Purkinje cell (primary cell): Measurements from ENCODE around the gene TMEM125. TPM values are rescaled to one million over a fixed set of nuclear protein-coding genes. Genes with fewer than 3 reads are reported as not detected.

Source experiments
- polyA plus RNA-seq: library from polyadenylated mRNA; unstranded; fragments of >200 nt; fragmentation: Nextera tagmentation; gene quantifications from 2 replicates; pipeline ENCODE4 v1.2.1, GENCODE V29; 2014

Gene TMEM125
- 0.27 TPM in 2 replicates for polyA plus RNA-seq

DNA sequence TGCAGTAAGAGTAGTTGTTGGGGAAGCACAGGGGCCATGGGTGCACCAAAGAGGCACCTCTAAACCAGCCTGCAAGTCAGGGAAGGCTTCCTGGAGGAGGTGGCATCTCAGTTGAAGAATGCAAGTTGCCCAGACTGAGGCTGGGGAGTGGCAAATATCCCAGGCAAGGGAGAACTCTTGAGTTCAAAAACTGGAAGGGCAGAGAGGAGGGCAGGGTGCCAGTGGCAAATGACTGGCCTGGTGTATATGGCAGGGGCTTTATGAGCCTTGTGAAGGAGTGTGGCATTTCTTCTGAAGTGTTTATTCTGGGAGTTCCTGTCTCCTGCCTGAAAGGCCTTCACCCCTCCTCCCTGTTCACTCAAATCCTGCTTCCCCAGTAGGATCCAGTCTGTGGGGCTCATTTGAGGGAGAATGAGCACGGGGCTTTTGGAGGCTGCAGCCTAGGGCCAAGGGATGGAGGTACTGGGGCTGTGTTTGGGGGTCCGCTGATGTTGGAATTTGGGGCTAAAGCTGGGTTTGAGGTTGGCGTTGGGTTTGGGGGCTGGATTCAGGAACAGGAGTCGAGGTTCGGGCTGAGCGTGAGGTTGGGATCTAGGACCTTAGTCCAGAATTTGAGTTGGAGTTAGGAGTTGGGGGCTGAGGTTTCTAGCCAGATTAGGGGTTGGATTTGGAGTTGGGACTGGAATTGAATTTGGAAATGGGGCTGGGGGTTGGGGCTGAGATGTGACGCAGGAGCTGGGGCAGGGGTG, at the start of gene TMEM125:
TSS of gene TMEM125 (plus strand) at position 357 of the 749 bp plus-strand sequence. CDS start 2,740 bp downstream, outside the sequence.

GRCh38 chr1:43285269-43285990, 15.6 kb downstream of the TMEM125 start, which contains the start of gene C1orf210:
Gene C1orf210 (minus strand): TSS chr1:43285581. CDS start chr1:43283270, 2,311 bp downstream.

DNA sequence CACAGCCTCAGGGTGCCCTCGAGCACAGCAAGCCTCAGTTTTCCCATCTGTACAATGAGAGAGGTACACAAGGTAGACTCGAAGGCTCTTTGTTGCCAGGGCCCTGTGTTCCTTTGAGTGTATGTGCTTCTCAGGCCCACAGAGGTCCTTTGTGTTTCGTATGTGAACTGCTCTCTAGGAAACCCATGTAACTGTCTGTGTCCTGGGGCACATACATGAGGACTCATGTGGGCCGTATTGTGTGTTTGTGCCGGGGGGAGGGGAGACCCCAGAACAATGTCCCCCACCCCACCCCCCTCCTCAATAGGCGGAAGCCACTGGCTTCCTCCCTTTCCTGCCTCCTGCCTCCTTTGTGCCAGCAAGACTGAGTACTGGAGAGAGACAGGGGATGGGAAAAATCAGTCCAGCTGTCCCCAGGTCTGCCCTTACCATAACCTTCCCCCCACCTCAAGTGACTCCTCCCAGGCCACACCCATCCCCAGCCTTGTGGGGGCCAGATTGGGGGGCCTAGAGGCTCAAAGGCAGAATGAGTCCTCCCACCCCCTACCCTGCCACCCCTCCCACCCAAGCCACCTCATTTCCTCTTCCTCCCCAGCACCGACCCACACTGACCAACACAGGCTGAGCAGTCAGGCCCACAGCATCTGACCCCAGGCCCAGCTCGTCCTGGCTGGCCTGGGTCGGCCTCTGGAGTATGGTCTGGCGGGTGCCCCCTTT, 30.8 kb downstream of the TMEM125 start, which contains the start of gene TIE1:
TSS of gene TIE1 (plus strand) at position 605 of the 717 bp plus-strand sequence. CDS start at position 695, 90 bp downstream.

Other genes with a start within 250 kb of the TMEM125 start
- gene EBNA1BP2, start 97.7 kb upstream of the TMEM125 start, polyA plus RNA-seq = 51.8 and 62.9 TPM in 2 replicates
- 0.70 and 1.0 TPM in 2 replicates for gene CFAP57, start 97.7 kb upstream of the TMEM125 start, polyA plus RNA-seq
- not detected in 2 replicates for gene C1orf210, start 15.6 kb downstream of the TMEM125 start, polyA plus RNA-seq
- not detected in 2 replicates for gene TIE1, start 31.0 kb downstream of the TMEM125 start, polyA plus RNA-seq
- gene MPL, start 67.8 kb downstream of the TMEM125 start, polyA plus RNA-seq = not detected in 2 replicates
- not detected in 2 replicates for gene CDC20, start 89.0 kb downstream of the TMEM125 start, polyA plus RNA-seq
- 0.49 and 0.86 TPM in 2 replicates for gene ELOVL1, start 98.0 kb downstream of the TMEM125 start, polyA plus RNA-seq
- gene MED8, start 119.8 kb downstream of the TMEM125 start, polyA plus RNA-seq = 67.9 and 79.7 TPM in 2 replicates
- gene SZT2, start 119.9 kb downstream of the TMEM125 start, polyA plus RNA-seq = 2.3 and 4.5 TPM in 2 replicates
- gene HYI, start 183.9 kb downstream of the TMEM125 start, polyA plus RNA-seq = 0.87 and 8.2 TPM in 2 replicates